ENCODE measurements around the gene TPRG1L.

- TF ChIP-seq EZH2phosphoT487 (conservative IDR thresholded peaks at IDR 0.05; ENCODE audit: low read length), result no peak
- no peak for TF ChIP-seq CTCF (IDR thresholded peaks at IDR 0.05; ENCODE audit: insufficient read depth, low read length, poor library complexity, severe bottlenecking)
Measured at GRCh38 chr1:3652548-3653285, 27.9 kb downstream of the TPRG1L start.

Measured in SU-DHL-6 (cell line).